HG03558 (cell line): Measurements from ENCODE around the gene STAT1.

ENCODE experiments used
- ATAC-seq: cut with Tn5 transposase; IDR thresholded peaks from one replicate; pipeline ENCODE4 v1.9.1; 2021; ENCODE audit warnings: moderate number of reproducible peaks; ENCODE audit not compliant: unreplicated experiment; ENCODE audit errors: extremely low read depth

Gene STAT1

DNA sequence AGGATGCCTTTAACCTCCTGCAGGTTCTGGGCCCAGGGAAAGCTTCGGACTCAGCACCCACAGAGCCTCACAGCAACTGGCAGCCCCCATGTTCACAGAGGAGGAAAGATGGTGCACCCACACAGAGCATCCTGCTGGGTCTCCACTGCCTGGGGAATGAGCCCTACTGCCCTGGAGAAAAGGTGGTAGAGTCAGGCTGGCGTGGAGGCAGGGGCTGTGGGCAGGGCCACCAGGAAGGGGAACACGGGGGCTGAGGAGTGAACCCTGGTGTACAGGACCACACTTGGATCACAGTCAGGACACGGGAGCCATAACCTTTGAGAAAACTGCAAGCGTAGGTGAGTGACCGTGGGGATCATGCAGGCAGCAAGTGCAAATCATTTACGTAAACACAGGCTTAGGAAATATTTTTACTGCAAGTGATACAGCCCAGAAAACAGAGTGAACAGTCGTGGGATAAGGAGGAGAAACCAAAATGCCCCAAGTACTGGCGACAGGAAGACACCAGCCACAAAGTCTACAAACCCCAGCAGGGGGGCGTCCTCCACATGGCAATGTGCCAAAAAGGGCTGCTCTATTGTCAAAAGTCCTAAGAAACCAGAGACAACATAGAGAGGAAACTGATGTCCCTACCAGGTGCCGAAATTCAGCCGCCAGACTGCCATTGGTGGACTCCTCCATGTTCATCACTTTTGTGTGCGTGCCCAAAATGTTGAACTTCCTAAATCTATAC is 27.6 kb downstream of the STAT1 start:
- ATAC-seq = no peak

DNA sequence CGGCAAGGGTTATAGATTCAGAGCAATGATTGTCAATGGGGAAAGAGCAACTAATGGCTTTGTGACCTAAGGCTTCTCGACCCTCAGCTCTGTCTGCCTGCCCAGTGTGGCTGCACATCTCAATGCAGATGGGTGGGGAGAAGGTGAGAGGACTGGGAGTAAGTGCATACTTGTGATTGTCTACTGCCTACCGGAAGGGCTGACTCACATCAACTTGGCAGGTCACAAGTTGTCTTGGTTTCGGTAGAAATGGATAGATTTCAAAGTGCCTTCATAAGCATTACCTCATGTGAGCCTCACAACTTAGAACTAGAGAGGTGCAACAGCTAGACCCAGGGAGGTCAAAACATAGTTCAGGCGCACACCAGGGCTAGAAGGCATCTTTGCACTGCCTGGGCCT is 29.4 kb downstream of the STAT1 start:
- no peak for ATAC-seq

DNA sequence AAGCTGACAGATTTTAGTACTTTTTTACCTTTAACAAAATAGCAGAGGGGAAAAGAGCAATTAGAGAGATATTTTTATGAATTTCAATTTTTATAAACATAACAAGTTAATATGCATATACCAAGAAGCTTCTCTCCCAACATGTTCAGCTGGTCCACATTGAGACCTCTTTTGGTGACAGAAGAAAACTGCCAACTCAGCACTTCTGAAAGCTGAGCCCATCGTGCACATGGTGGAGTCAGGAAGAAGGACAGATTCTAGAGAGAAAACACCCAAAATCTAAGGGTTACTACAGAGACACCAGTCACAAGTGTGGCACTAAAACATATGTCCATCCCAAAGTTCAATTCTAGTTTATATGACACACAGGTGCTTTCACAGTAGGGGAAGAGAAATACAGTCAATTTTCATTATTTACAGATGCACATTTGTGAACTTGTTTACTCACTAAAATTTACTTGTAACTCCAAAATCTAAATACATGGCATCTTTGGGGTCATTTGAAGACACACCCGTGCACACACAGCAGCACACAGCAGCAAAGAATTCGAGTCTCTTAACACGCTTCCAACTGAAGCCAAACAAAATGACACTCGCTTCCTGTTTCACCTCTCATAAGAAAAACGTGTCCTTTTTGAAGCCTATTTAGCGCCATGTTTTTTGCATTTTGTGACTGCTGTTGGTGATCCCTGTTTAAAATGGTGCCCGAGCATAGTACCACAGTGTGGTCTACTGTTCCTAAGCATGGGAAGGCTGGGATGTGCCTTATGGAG is 31.5 kb downstream of the STAT1 start:
- ATAC-seq = no peak

DNA sequence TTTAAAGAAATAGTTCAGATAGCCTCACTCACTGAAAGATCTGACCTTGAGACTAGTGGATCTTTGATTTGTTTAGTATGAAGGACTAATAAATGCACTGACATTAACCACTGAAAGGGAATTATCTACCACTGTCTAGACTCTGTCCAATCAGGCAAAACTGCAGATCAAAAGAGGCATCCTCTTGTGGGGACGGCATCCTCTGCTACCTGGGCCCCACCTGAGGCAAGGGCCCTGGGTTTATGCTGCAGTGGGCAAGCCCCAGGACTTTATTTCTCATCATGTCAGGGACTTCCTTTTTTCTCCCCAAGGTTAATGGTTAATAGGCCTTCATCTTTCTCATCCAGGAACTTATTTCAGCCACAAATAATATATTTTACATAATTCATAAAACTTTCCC is 32.2 kb downstream of the STAT1 start:
- no peak for ATAC-seq

DNA sequence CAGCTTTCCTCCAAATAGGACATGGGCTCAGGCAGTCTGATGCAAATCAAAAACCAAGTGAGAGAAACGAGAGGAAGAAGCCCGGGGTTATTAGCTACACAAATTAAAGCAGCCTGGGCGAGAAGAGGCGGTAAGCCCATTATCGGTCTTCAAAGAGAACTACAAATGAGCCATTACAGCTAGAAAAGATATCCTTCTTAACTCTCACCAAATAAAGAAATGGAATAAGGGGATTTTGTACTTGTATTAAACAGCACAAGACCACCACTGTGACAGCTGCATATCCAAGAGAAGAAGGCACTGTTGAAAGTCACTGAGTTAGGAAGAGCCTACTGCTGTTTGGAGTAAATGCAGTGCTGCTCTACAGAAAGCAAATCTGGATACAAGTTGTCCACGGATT is 32.6 kb downstream of the STAT1 start:
- ATAC-seq = no peak

DNA sequence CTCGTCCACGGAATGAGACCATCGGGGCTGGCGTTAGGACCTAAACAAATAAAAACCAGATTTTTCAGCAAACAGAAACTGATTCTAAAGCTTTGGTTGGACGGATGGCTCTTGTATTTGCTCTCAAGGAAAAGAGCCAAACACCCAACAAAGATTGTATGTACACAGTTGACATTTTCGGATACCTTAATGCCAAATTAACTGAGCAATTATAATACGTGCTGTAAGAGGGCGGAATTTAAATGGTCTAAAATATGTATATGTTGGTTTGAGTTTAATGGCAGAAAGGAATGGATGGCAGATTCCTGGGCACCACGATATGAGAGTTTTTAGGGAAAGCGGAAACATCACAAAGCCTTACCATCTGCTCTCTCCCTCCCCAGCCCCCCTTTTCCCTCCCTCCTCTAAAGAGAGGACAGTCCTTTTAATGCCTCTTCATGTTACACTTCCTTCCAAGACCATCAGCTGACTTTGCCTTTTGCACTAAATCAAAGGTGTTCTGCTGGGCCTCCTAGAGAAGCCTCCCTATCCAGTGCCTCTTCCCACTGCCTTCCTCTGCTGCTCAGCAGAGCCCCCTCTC is 33.3 kb downstream of the STAT1 start:
- no peak for ATAC-seq

DNA sequence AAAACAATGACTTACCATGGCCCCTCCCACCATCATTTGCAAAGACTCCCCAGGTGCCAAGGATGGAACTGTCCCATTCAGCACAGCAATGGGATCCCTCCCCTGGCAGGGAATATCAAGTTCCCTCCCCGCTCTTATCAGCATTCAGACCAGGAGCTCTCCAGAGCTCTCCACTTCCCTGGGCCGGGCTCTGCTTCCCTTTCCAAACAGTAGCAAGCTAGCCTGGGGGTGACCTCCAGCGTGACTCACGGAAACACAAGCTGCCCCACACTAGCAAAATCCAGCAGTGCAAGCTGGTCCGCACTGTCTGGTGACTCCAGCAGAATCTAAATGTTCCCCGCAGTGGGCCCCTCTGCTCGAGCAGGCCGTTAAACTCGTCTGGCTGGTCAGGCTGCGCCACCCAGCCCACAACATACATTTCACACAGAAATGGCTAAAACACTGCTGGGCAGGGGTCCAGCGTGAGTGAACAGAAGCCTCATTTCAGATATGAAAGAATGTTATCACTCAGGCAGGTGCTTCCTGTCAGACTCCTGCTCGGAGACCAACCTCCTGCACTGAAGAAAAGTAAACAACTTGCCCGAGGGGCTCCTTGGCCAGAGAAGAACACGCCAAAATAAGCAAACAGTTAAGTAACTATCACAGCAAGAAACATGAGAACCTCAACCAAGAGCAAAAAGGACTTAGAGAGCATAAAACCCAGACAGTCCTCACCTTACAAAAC is 33.9 kb downstream of the STAT1 start:
- ATAC-seq = no peak

DNA sequence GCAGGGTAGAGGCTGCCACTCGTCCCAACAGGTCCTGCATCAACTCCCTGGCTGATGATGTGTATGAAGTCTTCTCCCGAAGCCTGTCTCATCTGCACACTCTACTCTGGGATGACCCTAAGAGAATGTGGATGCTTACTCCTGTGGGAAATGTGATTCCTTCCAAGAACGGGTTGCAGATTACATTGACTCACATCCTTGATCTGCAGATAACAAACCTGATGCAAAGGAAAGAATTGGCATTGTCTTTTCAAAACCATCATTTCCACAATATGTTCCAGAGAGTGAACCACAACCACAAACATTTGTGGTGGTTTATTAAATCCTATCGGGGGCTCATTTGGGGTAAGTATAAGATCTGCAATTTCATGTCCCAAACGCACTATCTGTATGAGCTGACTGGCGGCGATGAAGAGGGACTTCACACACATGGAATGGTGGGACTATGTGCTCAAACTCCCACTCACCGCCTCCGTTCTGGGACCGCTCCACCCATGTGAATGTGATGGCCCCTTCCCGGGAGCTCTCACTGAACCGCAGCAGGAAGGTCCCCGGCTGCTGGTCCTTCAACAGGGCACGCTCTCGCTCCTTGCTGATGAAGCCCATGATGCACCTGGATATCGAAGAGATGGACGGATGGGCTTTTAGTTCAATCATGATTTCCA is 35.5 kb downstream of the STAT1 start:
- ATAC-seq = no peak

DNA sequence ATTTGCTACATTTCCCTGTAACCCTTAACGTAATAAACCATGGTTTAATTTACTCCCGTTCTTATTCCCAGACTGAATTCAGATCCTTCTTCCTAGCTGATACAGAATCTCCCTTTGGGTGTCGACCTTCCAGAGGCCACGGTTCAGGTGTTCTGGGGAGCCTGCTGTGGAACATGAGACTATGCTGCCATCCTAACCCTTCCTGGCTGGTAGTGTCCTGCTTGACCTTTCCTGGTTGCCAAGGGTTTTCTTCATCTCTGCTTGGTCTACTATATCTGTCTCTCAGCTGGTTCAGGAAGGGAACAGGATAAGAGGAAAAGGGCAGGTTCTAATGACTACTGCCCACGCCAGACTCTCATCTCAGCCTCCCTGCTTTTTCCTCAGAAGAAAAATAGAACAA is 36.5 kb downstream of the STAT1 start:
- ATAC-seq = no peak

DNA sequence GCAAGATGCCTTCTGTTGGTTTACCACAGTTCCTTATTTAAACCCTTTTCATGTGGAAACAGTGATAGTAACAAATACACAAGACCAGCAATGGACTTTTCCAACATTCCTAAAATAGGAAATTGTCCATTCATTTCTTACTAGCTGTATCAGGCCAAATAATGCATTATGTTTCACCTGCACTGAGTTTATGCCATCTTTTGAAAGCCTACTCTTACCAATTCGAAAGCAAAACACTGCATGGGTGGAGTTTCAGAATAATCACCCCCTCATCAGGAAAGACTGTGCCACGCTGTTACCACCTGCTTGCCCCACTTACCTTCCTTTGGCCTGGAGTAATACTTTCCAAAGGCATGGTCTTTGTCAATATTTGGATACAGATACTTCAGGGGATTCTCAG is 37.5 kb downstream of the STAT1 start:
- ATAC-seq = no peak

DNA sequence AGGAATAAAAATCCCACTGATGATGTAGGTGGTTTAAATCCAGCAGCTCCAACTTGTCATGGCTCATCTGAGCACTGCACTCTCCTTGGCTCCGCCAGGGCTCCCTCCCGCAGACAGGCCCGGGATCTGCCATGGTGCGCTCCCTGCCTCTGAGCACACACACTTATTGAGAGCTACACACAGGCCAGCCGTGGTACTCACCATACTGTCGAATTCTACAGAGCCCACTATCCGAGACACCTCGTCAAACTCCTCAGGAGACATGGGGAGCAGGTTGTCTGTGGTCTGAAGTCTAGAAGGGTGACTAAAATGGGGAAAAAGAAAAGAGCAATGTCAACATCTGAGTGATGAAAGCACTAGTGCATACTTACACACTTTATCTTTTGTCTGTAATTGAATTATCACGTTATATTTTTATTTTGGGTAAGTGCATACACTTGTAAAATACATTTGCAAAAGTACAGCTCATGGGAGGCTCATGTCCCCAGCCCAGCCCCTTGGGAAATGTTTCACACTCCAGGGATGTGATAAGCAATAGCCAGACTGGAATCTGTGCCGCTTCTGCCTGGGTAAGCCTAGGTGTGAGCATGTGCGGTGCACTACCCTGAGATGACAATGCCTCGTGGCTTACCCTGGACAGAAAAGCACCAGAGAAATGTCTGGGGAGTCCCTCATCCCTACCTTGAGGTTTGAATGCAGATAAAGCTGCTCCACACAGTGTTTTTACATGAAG is 39.2 kb downstream of the STAT1 start:
- no peak for ATAC-seq

DNA sequence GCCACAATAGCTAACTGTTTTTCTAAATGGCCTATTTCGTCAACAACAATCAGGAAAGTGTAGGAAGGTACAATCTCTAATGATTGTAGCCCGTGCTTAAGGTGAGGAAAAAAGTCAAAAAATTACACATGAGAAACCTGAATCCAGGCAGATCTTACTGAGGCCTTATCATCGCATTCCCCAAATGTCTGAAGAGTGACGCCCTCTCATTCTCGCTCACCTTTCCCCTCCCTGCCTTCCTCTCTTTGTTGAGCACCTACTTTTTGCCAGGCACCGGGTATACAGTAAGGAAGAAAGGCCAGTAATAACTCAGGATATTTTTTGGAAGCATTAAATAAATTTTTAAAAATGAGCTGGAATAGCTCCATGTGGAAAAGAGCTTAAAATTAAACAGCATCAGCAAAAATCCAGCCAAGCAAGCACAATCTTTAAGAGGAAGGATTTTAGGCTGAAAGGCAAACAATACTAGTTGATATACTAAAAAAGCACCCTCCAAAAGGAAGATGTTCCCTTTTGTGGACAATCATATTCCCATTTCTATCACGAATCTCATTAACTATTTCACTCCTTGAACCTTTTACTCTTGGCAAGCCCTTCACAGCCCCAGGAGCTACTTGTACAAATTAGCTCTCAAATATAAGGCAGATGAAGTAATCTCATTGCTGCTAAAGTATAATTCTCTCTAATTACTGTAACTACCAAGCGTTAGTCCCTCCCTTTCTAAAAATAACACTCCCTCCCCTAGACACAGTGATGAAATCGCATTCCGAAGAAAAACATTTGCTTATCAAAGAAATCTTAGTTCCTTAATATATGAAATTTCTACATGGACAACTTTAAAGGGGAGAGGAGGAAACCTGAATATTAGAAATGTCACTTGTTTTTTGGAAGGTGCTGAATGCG is 40.0 kb downstream of the STAT1 start:
- ATAC-seq = no peak

DNA sequence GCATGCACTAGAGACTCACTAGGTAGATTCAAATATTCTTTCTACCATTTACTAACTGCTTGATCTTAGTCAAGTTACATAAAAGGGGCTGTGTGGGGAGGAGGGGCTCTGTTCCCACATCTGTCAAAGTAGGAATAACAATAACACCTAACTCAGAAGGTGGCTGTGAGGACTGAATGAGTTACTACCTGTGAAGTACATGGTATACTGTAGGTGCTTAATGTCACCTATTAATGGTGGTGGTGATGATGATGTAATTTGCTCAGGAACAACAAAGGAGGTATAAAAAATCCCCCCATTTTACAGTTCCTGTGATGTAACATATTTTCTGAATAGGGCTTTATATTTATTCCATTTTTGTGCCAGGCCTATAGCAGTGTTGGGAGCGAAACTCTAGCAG is 40.7 kb downstream of the STAT1 start:
- ATAC-seq = no peak

DNA sequence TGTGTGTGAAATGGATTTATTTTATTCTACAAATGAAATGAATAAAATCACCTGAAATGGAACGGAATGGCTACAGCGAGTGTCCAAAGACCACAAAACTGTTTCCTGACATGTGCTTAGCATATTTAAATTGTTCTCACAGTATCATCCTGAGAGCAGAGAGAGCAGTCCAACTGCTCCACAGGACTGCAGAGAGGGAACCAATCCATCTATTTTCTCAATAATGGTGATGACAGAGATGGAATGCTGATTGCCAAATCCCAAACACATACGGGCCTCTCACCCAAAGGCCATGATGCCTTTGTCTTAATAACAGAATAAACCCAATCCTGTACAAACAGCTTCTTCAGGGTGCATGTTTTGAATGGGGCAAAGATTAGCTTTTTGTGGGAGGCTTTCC is 41.1 kb downstream of the STAT1 start:
- no peak for ATAC-seq

DNA sequence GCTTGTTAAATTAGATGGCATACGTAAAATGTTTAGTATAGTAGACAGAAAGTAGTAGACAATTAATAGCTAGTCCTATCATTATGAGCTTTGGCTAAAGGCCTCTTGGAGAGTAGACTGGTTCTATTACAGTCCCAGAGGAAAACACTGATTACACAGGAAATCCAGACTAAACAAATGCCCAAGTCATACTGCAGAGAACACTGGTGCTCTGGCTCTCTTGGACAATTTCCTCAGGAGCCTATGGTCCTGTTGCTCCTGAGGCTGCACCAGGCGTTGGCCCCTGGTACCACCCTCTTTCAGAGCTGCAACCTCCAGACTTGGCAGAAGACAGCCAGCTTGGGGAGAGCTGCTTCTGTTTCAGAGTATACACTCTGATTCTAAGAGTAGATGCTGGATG is 41.8 kb downstream of the STAT1 start:
- no peak for ATAC-seq

DNA sequence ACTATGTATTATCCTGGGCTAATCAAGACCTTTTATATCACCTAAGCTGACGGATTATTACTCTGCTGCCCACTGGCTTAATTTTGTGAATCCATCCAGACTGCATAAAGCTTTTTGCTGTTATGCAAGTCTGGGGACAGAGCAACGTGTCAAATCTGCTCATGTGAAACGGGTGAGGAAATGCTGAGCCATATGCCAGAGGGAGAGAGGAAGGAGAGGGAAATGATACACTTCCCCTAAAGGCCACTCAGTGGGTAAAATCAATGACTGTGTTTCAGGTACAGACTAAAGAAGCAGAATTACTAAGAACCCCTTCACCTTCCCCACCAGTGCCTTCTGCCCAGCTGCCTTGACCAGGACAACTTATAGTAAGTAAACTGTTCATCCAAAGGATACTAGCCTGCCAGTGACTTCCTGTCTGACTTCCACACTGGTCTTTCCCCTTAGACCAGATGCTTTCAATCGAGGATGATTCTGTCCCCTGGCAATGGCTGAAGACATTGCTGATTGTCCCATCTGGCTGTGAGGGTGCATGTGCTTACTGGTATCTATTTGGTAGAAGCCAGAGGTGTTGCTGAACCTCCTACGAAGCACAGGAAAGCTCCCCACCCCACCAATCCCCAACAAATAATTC is 43.0 kb downstream of the STAT1 start:
- ATAC-seq = no peak

DNA sequence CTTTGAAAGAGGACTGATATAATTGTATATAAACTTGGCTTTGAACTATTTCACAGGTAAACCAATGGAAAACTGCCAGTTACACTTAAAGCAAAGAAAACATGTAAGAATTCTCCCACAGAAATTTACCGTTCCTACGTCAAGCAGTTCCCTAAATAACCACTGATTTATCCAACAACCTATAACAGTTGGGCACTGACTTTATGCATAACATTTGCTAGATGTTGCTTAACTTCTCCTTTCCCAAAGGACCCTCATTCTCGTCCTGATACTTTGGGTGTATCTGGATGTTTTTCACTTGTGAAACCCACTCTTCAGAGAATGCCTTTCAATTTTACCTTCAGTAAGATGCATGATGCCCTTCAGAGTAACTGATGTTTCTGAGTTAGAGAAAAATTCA is 43.8 kb downstream of the STAT1 start:
- ATAC-seq = no peak

DNA sequence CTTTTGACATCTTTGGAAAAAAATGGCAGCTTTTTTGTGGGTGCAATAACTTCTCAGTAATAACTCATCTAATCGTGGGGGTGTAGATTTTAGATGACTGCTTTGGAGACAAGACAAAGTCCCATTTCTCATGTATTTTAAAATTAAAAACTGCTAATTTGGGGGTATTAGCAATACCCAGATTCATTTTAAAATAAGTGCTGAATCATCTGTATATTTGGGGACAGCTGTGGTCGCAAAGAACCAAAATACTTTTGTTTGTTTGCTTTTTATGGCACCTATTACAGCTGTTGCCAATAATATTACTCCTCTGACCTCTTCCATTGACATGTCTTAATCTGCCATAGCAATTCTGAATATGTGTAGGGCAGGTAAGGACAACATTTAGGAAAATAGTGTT is 45.4 kb downstream of the STAT1 start:
- ATAC-seq = no peak
